Activated naive CD8-positive, alpha-beta T cell (primary cell): ENCODE measurements around the gene OSBPL10.

Source experiments
- H3K27ac Mint-ChIP-seq: one replicate; pipeline ENCODE4 v1.8.0; 2021; ENCODE audit warnings: mixed read lengths
- H3K27me3 Mint-ChIP-seq: one replicate; pipeline ENCODE4 v1.8.0; 2021; ENCODE audit warnings: mixed read lengths
- H3K36me3 Mint-ChIP-seq: one replicate; pipeline ENCODE4 v1.8.0; 2021; ENCODE audit warnings: mixed read lengths
- H3K4me1 Mint-ChIP-seq: one replicate; pipeline ENCODE4 v1.8.0; 2021; ENCODE audit warnings: low read depth, mixed read lengths
- H3K4me3 Mint-ChIP-seq: one replicate; pipeline ENCODE4 v1.8.0; 2021; ENCODE audit warnings: mild to moderate bottlenecking, mixed read lengths
- H3K9me3 Mint-ChIP-seq: one replicate; pipeline ENCODE4 v1.8.0; 2021; ENCODE audit warnings: low read depth, mixed read lengths

The OSBPL10 gene

DNA sequence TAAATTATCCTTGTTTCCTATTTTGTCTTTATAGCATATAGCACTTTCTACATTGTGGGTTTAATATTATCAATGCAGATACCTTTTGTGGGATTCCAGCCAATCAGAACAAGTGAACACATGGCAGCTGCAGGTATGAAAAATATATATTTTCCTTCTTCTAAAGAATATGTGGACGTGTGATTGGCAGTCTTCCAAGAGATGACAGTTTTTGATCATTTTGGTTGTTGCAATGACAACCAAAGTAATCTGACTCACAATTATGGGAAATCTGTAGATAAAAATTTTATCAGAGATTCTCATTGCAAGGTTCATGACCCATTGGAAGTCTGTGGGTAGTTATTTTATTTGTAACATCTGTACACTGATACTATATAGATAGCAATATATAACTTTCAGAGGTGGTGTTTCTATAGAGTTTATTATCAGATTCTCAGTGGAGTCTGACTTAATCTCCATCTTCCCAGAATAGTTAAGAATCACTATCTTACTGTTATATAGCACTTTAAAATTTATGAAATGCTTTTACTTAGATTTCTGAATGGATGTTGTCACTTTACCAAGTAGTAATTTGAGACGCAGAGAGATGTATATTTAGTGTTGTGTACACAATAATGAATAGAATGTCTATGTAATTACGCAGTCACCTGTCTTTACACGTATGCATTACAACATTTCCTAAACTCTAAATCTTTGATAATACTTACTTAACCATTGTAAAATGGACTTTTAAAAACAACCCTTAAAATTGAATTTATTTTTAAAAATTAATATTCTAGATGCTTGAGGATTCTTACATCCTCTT is 365.8 kb downstream of the OSBPL10 start:
- no peaks in the 10 kb centered on the region for H3K27me3 Mint-ChIP-seq
- no peak overlapping the region for H3K4me3 Mint-ChIP-seq
- H3K4me1 Mint-ChIP-seq: peaks cover 54% of the 10 kb centered on the region
- H3K36me3 Mint-ChIP-seq: peaks cover 11% of the 10 kb centered on the region
- H3K27ac Mint-ChIP-seq: peak overlapping the region; percentile 16
- H3K9me3 Mint-ChIP-seq: no peaks in the 10 kb centered on the region

DNA sequence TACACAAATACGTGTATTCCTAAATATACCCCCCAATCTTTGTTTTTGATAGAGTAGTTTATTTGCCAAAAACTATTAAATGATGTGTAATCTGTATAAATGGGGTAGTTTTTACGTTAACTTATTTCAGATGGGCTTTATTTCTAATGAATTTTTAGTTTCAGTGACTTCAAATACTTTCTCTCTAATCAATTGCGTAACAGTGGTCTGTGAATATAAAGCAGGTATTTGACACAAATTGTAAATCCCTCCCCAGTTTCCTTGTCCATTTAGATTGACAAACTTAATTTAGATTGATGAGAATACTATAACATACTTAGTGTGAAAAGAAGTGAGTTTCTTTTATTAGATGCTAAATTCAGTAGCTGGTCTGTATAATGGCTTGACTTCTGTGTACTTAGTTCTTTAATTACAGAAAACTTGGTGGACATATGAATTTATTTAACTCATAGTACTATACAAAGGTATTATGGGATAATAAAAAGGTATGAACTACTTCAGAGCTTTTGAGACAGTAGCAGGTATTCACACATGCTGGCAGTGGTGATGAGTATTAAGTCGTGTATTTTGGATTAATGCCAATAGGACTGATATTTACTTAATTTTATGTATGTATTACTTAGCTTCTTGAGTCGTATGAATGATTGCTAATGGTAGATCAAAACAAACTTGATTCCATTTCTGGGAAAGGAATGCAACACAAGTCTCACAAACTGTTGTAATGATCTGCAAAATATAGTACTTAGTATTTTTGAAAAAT is 366.7 kb downstream of the OSBPL10 start:
- H3K27me3 Mint-ChIP-seq: no peaks in the 10 kb centered on the region
- H3K9me3 Mint-ChIP-seq: no peaks in the 10 kb centered on the region
- H3K4me1 Mint-ChIP-seq: peaks cover 61% of the 10 kb centered on the region
- H3K4me3 Mint-ChIP-seq: no peak overlapping the region
- peak overlapping the region; percentile 28 for H3K27ac Mint-ChIP-seq
- peaks cover 11% of the 10 kb centered on the region for H3K36me3 Mint-ChIP-seq

DNA sequence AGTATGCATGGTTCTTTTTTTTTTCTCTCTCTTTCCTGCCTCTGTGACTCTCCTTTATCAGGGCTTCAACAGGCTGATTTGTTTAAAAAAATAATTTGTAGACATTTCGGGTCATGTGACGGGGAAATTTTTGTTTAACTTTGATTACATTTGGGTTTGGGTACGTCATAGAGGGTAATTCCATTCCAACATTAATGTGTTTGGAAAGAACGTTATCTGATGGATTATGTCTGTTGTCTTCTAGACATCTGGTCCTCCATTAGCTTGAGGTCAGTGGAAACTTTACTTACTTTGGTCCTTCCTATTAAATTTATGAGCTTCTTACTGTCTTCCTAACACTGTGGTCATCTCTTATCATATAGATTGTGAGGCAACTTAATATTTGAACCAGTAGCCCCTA is 367.4 kb downstream of the OSBPL10 start:
- Mint-ChIP-seq H3K27ac (peak overlapping the region; percentile 11), H3K36me3 (peaks cover 11% of the 10 kb centered on the region), H3K27me3 (no peaks in the 10 kb centered on the region), H3K4me3 (no peak overlapping the region), H3K9me3 (no peaks in the 10 kb centered on the region), H3K4me1 (peaks cover 66% of the 10 kb centered on the region)

DNA sequence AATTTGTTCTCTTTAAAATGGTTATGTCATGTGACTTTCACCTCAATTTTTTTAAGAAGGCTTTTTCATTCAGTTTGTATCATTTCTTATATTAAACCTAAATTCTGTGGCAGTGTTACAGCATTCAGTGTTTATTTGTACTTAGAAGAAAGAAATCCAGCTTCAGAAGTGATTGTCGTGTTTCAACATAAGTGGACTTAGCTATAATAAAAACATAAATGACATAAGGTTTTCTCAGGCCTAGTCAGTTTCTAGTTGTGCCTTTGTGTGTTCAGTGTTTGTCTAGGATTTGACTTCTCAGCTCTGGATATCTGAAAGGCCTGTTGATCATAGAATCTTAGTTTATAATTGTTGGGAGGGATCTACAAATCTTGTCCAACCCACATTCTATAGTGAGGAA is 367.9 kb downstream of the OSBPL10 start:
- Mint-ChIP-seq H3K27ac (no peak overlapping the region), H3K27me3 (no peaks in the 10 kb centered on the region), H3K36me3 (peaks cover 16% of the 10 kb centered on the region), H3K4me3 (no peak overlapping the region), H3K9me3 (no peaks in the 10 kb centered on the region), H3K4me1 (peaks cover 69% of the 10 kb centered on the region)
